D721Med (cell line): Measurements from ENCODE around the gene PLPP4.

Experiments
- DNase-seq: peaks from one replicate; pipeline ENCODE4 v3.0.0; 2011; ENCODE audit warnings: low spot score; ENCODE audit not compliant: insufficient read length
- FAIRE-seq: peaks from 2 replicates; lab custom pipeline; 2011; peaks lifted over from hg19 to GRCh38; lab: Jason Lieb, UNC
- CTCF ChIP-seq: IDR thresholded peaks from 2 replicates; pipeline ENCODE4 v1.5.1; 2012; ENCODE audit warnings: mild to moderate bottlenecking, control low read depth; ENCODE audit not compliant: insufficient read depth; ENCODE audit errors: missing control alignments

PLPP4 gene

GRCh38 chr10:120598386-120598785, 141.4 kb downstream of the PLPP4 start:
- FAIRE-seq (no peak), DNase-seq (no peak)
- TF ChIP-seq CTCF: peak; percentile 9

GRCh38 chr10:120599200-120599724, 142.2 kb downstream of the PLPP4 start:
- TF ChIP-seq CTCF: no peak
- FAIRE-seq: no peak
- DNase-seq: no peak

- FAIRE-seq (no peak), DNase-seq (no peak)
- TF ChIP-seq CTCF: peak; percentile 31
Observed at GRCh38 chr10:120600871-120601649, 144.0 kb downstream of the PLPP4 start.

GRCh38 chr10:120601999-120602398, 145.0 kb downstream of the PLPP4 start:
- FAIRE-seq: no peak
- no peak for TF ChIP-seq CTCF
- no peak for DNase-seq

- no peak for DNase-seq
- FAIRE-seq: no peak
- no peak for TF ChIP-seq CTCF
Observed at GRCh38 chr10:120605410-120605809, 148.4 kb downstream of the PLPP4 start.

- TF ChIP-seq CTCF: no peak
- DNase-seq (no peak), FAIRE-seq (no peak)
Observed at GRCh38 chr10:120606051-120606764, 149.2 kb downstream of the PLPP4 start.
